Measurements from ENCODE around the gene SLIT3.
A peak's percentile ranks its signal among the peaks of the same experiment; 100 is the strongest.

SLIT3 gene

DNA sequence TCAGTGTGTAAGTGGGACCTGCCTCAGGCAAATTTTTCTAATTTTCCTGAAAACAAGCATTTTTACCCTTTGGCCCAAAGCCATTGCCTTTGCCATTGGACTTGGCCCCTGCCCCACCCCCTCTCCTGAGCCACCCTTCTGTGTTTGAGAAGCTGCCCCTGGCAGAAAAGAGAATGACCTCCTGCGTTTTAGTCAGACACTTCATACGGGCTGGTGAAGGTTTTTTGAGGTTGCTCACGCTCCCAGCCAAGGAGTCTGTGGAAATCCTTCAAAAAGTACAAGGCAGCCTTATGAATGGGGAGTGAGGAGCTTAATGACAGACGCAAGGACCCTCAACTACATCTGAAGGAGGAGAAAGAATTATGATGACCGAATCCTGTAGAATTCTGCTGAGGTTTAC is 308.9 kb downstream of the SLIT3 start:
- DNase-seq (ENCODE audit: low spot score): no peak

DNA sequence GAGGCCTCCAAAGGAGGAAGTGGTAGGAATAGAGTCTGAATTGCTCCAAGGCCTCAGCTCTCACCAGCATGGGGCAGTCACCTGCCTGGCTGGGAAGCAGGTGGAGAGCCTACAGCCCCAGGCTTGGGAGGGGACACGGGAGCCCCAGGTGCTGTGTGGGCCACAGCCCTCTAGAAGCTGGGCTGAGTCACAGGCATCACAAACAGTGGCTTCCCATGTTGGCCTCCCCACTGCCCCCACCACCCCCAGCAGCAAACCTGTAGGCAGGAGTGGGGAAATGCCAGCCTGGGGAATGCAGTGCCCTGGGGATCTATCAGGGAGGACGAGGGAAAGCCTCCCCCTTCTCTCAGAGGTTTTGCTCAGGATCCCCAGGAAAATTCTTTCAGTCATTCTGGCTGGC is 309.6 kb downstream of the SLIT3 start:
- no peak for DNase-seq (ENCODE audit: low spot score)

DNA sequence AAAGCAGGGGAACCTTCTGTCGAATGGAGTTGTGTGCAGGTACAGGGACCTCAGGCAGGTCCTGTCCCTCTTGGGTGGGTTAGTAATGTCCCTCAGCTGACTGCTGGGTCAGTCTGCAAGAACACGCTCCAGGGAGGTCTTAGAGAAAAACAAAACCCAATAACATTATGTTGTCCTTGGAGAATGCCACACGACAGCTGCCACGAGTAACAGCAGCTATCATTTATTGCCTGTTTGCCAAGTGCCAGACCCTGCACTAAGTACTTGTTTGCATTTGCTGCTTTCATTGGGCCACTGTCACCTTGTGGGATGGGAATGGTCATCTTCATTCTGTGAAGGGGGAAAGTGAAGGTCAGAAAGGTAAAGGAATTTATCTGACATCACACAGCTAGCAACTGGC is 310.3 kb downstream of the SLIT3 start:
- DNase-seq (ENCODE audit: low spot score): no peak

GRCh38 chr5:168989731-168990505 is 311.0 kb downstream of the SLIT3 start:
- DNase-seq (ENCODE audit: low spot score): no peak

- DNase-seq (ENCODE audit: low spot score): no peak
These were observed 312.2 kb downstream of the SLIT3 start for GRCh38 chr5:168988699-168989098.

GRCh38 chr5:168987543-168988300 is 313.2 kb downstream of the SLIT3 start:
- peak; percentile 52 for DNase-seq (ENCODE audit: low spot score)

DNA sequence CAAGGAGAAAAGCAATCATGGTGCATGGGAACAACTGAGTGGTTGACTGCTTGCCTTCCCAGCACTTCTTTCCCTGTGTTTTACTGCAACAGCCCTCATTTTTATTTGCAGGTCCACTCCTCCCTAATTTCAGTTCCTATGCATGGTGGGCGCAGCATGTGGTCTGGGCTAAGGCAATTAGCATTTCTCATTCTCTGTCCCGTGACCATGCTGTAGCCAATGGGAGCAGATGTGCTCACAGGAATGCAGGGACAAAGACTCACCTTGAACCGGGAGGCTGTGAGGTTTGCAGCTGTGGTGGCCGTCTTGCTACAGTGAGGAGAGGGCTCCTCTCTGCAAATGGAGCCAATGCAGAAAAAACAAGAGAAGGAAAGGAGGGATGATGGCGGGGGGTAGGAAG is 315.5 kb downstream of the SLIT3 start:
- no peak for DNase-seq (ENCODE audit: low spot score)

DNA sequence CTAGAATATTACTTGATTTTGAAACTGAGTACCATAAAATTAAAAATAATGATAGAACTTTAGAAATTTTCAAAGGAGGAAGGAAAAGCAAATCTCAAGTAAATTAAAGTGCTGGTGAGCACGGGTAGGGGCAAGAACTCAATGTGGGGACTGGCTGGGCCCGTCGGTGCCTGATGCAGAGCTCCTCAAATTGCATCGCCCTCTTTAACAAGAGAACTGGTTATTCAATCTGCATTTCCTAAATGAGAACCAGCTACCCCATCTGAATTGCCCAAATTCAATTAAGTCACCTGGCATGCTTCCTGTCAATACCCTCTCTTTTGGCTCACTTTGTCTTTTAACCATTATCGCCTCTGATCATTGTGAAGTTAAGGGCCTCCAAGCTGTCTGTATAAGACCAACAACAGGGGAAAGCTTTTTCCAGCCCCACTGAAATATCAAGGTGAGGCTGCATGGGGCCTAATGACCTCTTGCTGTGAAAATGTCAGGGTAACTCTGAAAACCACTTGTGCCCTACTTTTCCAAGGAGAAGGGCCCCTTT is 316.7 kb downstream of the SLIT3 start:
- no peak for DNase-seq (ENCODE audit: low spot score)

- DNase-seq (ENCODE audit: low spot score): no peak
These were observed 321.8 kb downstream of the SLIT3 start for GRCh38 chr5:168979135-168979534.

DNA sequence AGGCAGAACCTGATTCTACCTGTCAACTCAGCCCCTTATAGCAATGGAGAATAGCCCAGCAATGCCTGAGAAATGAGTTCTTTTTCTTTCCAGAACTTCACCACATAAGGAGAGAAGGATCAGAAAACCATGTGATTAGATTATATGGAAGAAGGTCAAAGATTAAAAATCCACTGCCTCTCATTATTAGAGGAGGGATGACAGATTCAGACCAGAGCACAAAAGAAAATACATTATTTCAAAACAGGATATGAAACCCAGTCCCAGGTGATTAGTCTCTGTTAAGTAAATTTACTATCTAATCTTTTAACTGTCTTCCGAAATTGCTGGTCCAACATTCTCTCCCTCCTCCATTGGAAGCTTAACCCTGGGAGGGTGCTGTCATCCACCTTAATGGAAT is 322.4 kb downstream of the SLIT3 start:
- no peak for DNase-seq (ENCODE audit: low spot score)

DNA sequence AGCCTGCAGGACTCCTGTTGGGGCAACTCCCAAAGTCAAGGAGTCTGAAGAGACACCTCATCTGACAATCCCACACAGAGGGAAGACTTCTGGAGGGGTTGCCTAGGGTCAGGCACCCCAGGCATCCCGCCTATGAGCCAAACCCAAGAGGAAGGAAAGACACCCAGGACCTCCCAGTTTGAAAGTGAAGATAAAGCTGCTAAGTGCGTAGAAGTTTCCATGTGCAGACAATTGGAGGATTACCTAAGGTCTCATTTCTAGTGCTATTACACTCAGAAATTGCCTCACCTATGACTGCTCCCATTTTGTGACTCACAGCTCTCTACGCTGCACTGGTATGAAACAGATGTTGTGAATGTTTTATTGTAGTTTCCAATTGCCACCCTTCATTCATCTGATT is 322.9 kb downstream of the SLIT3 start:
- no peak for DNase-seq (ENCODE audit: low spot score)

GRCh38 chr5:168976311-168976970 is 324.5 kb downstream of the SLIT3 start:
- DNase-seq (ENCODE audit: low spot score): no peak

GRCh38 chr5:168975331-168975730 is 325.6 kb downstream of the SLIT3 start:
- DNase-seq (ENCODE audit: low spot score): no peak

DNA sequence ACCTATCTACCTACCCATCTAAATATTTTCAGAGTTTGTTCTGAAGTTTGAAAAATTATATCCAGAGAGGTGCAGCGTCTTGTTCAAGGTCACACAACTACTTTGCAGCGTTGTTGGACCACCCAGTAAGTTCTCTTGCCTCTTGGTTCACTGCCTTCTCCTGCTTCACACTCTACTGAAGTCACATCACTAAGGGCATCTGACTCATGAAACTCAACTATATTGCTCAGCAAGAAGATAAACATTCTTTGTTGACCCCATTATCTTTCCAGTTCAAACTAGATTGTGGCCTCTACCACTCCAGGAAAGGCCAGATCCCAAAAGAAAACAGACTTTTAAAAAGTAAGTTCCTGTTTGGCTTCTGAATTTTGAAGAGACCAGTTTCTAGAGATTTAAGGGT is 326.9 kb downstream of the SLIT3 start:
- DNase-seq (ENCODE audit: low spot score): no peak

DNA sequence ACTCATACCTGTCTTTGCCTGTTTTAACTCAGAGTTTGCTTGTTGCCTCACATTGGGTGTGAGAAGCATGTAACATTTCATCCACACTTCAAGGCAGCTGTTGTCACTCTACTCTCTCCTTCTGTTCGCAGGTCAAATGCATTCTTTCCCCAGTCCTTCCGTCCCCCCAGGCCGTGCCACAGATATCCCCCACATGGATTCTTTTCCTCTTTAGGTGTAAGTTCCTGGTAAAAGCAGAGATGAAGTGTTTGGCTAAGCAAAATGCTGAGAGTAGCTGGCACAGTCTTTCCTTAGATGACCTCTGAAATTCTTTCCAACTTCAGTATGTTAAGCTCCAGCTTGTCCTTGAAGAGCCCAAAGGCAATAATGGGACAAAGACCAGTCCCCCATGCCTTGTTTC is 328.2 kb downstream of the SLIT3 start:
- DNase-seq (ENCODE audit: low spot score): no peak

DNA sequence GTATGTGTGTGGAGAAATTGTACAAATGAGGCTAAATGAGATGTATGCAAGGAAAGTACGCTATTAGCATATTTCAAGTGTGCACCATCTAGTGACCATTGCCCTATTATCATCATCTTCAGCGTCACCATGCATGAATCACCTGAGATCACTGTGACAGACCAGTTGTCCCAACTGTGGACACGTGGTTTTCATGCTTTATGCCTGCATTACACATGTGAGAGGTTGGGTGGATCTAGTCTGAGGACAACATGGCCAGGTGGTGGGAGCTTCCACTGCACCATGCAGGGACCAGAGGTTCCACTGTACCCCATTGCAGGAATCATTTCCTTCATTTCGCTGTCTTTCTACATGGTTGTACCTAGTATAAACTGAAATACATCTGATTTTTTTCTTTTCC is 329.8 kb downstream of the SLIT3 start:
- no peak for DNase-seq (ENCODE audit: low spot score)

GRCh38 chr5:168969326-168969886 is 331.5 kb downstream of the SLIT3 start:
- DNase-seq (ENCODE audit: low spot score): no peak

- no peak for DNase-seq (ENCODE audit: low spot score)
These were observed 332.9 kb downstream of the SLIT3 start for GRCh38 chr5:168967882-168968620.

DNA sequence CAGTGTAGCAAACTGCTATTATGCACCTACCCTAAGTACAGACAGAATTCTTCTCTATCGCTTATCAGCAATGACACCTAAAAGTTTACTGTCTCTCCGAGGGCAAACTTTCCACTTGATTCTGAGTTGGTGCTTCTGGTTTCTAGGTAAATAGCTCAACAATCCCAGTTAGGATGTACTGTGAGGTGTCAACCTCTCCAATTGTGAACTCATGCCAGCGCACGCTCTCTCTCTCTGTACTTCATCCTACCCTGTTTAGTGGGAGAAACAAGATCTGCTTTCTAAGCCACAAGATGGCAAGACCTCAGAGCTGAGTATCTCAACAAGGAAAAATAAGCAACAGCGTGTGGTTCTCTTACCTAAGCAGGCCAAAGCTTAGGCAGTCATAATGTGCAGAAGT is 335.3 kb downstream of the SLIT3 start:
- no peak for DNase-seq (ENCODE audit: low spot score)

GRCh38 chr5:168964182-168964581 is 336.8 kb downstream of the SLIT3 start:
- DNase-seq (ENCODE audit: low spot score): no peak

DNA sequence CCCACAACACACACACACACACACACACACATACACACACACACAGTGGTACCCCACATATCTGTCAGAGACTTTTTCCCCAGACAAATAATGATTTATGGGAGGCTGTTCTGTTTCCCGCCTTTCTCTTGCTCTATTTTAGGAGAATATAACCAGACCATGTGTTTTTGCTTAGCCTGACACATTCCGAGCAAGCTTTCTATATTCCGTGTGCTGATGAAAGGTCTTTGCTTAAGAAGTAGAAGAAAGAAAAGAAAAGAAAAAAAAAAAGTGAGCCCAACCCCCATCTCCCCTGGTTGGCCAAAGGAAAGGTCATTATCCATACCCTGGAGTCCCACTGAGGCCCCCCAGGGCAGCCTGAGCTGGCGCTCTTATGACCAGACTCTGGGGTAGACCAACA is 338.6 kb downstream of the SLIT3 start:
- DNase-seq (ENCODE audit: low spot score): no peak

- DNase-seq (ENCODE audit: low spot score): no peak
These were observed 339.3 kb downstream of the SLIT3 start for GRCh38 chr5:168961681-168962080.
